HepG2 (cell line): ENCODE data around the gene ANAPC2. TPM values are rescaled to one million over a fixed set of nuclear protein-coding genes. Genes with fewer than 3 reads are reported as not detected.
A peak's percentile ranks its signal among the peaks of the same experiment; 100 is the strongest.

Experiments used
- ATF6 ChIP-seq: sonication (generic); formaldehyde crosslinking; conservative IDR thresholded peaks from 2 replicates; pipeline ENCODE4 v1.4.0; 2020; ENCODE audit warnings: missing genetic modification reagents
- HDAC1 ChIP-seq: sonication (generic); formaldehyde crosslinking; IDR thresholded peaks from 2 replicates; pipeline ENCODE4 v1.5.1; 2020; ENCODE audit warnings: mild to moderate bottlenecking, missing genetic modification reagents
- HNRNPUL1 ChIP-seq: fragments of 200-400 bp; formaldehyde crosslinking; IDR thresholded peaks from 2 replicates; pipeline ENCODE4 v1.6.1; 2017; ENCODE audit warnings: low read depth, mild to moderate bottlenecking, low read length, moderate library complexity
- HOXA5 ChIP-seq: sonication (generic); formaldehyde crosslinking; IDR thresholded peaks from 2 replicates; pipeline ENCODE4 v1.4.0; 2020; ENCODE audit warnings: missing genetic modification reagents
- LRRFIP1 ChIP-seq: sonication (generic); formaldehyde crosslinking; conservative IDR thresholded peaks from 2 replicates; pipeline ENCODE4 v1.4.0; 2020; ENCODE audit warnings: missing genetic modification reagents
- PHF21A ChIP-seq: sonication (generic); formaldehyde crosslinking; IDR thresholded peaks from 2 replicates; pipeline ENCODE4 v1.5.0; 2020; ENCODE audit warnings: mild to moderate bottlenecking, missing genetic modification reagents
- RXRB ChIP-seq: IDR thresholded peaks from 2 replicates; pipeline ENCODE4 v1.6.1; 2016; ENCODE audit warnings: borderline replicate concordance, missing genetic modification reagents, missing compliant biosample characterization
- SIN3A ChIP-seq: IDR thresholded peaks from 2 replicates; pipeline ENCODE4 v1.6.1; 2011; ENCODE audit warnings: low read depth, mild to moderate bottlenecking, control low read depth, low read length, borderline replicate concordance
- STAT5B ChIP-seq: sonication (generic); formaldehyde crosslinking; IDR thresholded peaks from 2 replicates; pipeline ENCODE4 v1.4.0; 2020; ENCODE audit warnings: missing genetic modification reagents
- STAT6 ChIP-seq: sonication (generic); formaldehyde crosslinking; IDR thresholded peaks from 2 replicates; pipeline ENCODE4 v1.4.0; 2020; ENCODE audit warnings: missing genetic modification reagents, mild to moderate bottlenecking, borderline replicate concordance
- TFDP1 ChIP-seq: IDR thresholded peaks from 2 replicates; pipeline ENCODE4 v1.6.1; 2016; ENCODE audit warnings: missing compliant biosample characterization, missing genetic modification reagents, borderline replicate concordance
- ZMAT5 ChIP-seq: sonication (generic); formaldehyde crosslinking; IDR thresholded peaks from 2 replicates; pipeline ENCODE4 v1.5.0; 2020; ENCODE audit warnings: mild to moderate bottlenecking, low read depth, missing genetic modification reagents, borderline replicate concordance
- ZNF12 ChIP-seq: sonication (generic); formaldehyde crosslinking; IDR thresholded peaks from 2 replicates; pipeline ENCODE4 v1.5.0; 2020; ENCODE audit warnings: missing genetic modification reagents
- ZNF138 ChIP-seq: sonication (generic); formaldehyde crosslinking; IDR thresholded peaks from 2 replicates; pipeline ENCODE4 v1.5.0; 2020; ENCODE audit warnings: mild to moderate bottlenecking, low read depth, missing genetic modification reagents
- ZNF256 ChIP-seq: sonication (generic); formaldehyde crosslinking; conservative IDR thresholded peaks from 2 replicates; pipeline ENCODE4 v1.4.0; 2020; ENCODE audit warnings: missing genetic modification reagents
- ZNF557 ChIP-seq: sonication (generic); formaldehyde crosslinking; IDR thresholded peaks from 2 replicates; pipeline ENCODE4 v1.4.0; 2020; ENCODE audit warnings: missing genetic modification reagents
- ZNF784 ChIP-seq: sonication (generic); formaldehyde crosslinking; IDR thresholded peaks from 2 replicates; pipeline ENCODE4 v1.5.1; 2020; ENCODE audit warnings: missing genetic modification reagents, mild to moderate bottlenecking, borderline replicate concordance
- ZUFSP ChIP-seq: sonication (generic); formaldehyde crosslinking; IDR thresholded peaks from 2 replicates; pipeline ENCODE4 v1.9.0; 2021; ENCODE audit warnings: missing genetic modification reagents, mild to moderate bottlenecking, borderline replicate concordance
- polyA plus RNA-seq, 8 experiments: library from polyadenylated mRNA; depleted of rRNA in 3 of 8; stranded (reverse) in 7 of 8; unstranded in 1 of 8; fragments of >200 nt; fragmentation: Illumina TruSeq in 4 of 8; extraction: Trizol in 4 of 8; gene quantifications; 2 replicates each; pipeline versions ENCODE4 v1.2.1 to v1.2.3, GENCODE V29; 2011 to 2016; ENCODE audit warnings: low read depth in 4 of 8, missing spikeins in 1 of 8, mixed read lengths in 1 of 8; ENCODE audit not compliant: insufficient read depth in 1 of 8
- total RNA-seq, 5 experiments: library from RNA; depleted of rRNA; stranded (reverse); fragments of >200 nt; fragmentation: Illumina TruSeq; extraction: Trizol; gene quantifications; 2 replicates each; pipeline ENCODE4 v1.2.3, GENCODE V29; 2016; ENCODE audit warnings: low read depth in 1 of 5

The ANAPC2 gene
- total and polyA plus RNA-seq, 2 of the 13 experiments (the other 11 are each of a cell fraction or from before 2014, with no cell fraction given), result 12.3 to 15.4 TPM

GRCh38 chr9:137221506-137222111 is 33.2 kb upstream of the ANAPC2 start (continued):
- TF ChIP-seq ZUFSP (CRISPR knock-in tag) (no peak), ZNF256 (CRISPR knock-in tag) (no peak), HNRNPUL1 (no peak), HDAC1 (CRISPR knock-in tag) (peak; percentile 63; the same call in 1 of the 2 replicates), ZNF557 (CRISPR knock-in tag) (no peak), STAT5B (CRISPR knock-in tag) (no peak), SIN3A (no peak), PHF21A (no peak), HOXA5 (CRISPR knock-in tag) (no peak), TFDP1 (CRISPR knock-in tag) (no peak), ZNF784 (no peak), ATF6 (CRISPR knock-in tag) (no peak), LRRFIP1 (no peak), RXRB (CRISPR knock-in tag) (0 out of 2 replicates have a peak, but pooled peaks have one; percentile 26), ZMAT5 (CRISPR knock-in tag) (no peak), ZNF138 (no peak), STAT6 (CRISPR knock-in tag) (no peak), ZNF12 (CRISPR knock-in tag) (no peak)
